Suprapubic skin (tissue), 4 donors: ENCODE measurements around the gene ZNF296.

Source experiments
- POLR2A ChIP-seq, 2 donors: fragments of 450-650 bp; IDR thresholded peaks; one replicate each; pipeline ENCODE4 v1.6.1; 2017; ENCODE audit warnings: antibody characterized with exemption in 2 of 2, mild to moderate bottlenecking in 2 of 2, moderate library complexity in 2 of 2
- POLR2AphosphoS5 ChIP-seq, 3 donors: sonication (generic); formaldehyde crosslinking; IDR thresholded peaks; one replicate each; pipeline ENCODE4 v1.6.1; 2017; ENCODE audit warnings: antibody characterized with exemption in 3 of 3
- TF ChIP-seq, protein P1 (sequence below), 2 donors: fragments of 200-600 bp in 1 of 2; fragments of 450-650 bp in 1 of 2; sonication (generic) in 1 of 2; IDR thresholded peaks; one replicate each; pipeline ENCODE4 v1.5.1; 2016 to 2019; ENCODE audit warnings: antibody characterized with exemption in 2 of 2, mild to moderate bottlenecking in 1 of 2, moderate library complexity in 1 of 2

DNA sequence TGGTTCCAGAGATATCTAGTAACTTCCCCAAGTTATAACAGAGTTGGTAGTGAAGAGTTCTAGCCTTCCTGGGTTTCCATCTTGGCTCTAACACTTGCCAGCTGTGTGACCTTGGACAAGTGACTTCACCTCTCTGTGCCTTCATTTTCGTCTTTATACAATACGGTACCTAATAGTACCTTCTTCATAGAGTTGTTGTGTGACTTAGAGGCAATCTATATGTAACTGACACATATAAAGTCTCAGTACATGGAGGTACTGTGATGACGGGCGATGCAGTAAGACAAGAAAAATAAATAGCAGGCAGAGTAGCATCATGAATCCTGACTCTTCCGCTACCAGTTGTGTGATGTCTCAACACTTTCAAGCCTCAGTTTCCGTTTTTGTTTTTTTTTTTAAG lies 45.5 kb downstream of the ZNF296 start:
- TF ChIP-seq, protein P1, sequence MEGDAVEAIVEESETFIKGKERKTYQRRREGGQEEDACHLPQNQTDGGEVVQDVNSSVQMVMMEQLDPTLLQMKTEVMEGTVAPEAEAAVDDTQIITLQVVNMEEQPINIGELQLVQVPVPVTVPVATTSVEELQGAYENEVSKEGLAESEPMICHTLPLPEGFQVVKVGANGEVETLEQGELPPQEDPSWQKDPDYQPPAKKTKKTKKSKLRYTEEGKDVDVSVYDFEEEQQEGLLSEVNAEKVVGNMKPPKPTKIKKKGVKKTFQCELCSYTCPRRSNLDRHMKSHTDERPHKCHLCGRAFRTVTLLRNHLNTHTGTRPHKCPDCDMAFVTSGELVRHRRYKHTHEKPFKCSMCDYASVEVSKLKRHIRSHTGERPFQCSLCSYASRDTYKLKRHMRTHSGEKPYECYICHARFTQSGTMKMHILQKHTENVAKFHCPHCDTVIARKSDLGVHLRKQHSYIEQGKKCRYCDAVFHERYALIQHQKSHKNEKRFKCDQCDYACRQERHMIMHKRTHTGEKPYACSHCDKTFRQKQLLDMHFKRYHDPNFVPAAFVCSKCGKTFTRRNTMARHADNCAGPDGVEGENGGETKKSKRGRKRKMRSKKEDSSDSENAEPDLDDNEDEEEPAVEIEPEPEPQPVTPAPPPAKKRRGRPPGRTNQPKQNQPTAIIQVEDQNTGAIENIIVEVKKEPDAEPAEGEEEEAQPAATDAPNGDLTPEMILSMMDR (IDR thresholded peaks at IDR 0.05) = no peak
- no peak for TF ChIP-seq POLR2AphosphoS5 (IDR thresholded peaks at IDR 0.05)
- TF ChIP-seq POLR2A (IDR thresholded peaks at IDR 0.05) = no peak
